Suprapubic skin (tissue), 4 donors: ENCODE measurements around the gene UBQLN4.

Experiments
- EP300 ChIP-seq: sonication (generic); formaldehyde crosslinking; IDR thresholded peaks from one replicate; pipeline ENCODE4 v1.6.1; 2017; ENCODE audit warnings: antibody characterized with exemption
- POLR2A ChIP-seq, 2 donors: fragments of 450-650 bp; IDR thresholded peaks; one replicate each; pipeline ENCODE4 v1.6.1; 2017; ENCODE audit warnings: antibody characterized with exemption in 2 of 2, mild to moderate bottlenecking in 2 of 2, moderate library complexity in 2 of 2
- POLR2AphosphoS5 ChIP-seq, 3 donors: sonication (generic); formaldehyde crosslinking; IDR thresholded peaks; one replicate each; pipeline ENCODE4 v1.6.1; 2017; ENCODE audit warnings: antibody characterized with exemption in 3 of 3
- TF ChIP-seq, protein P1 (sequence below), 2 donors: fragments of 200-600 bp in 1 of 2; fragments of 450-650 bp in 1 of 2; sonication (generic) in 1 of 2; IDR thresholded peaks; one replicate each; pipeline ENCODE4 v1.5.1; 2016 to 2019; ENCODE audit warnings: antibody characterized with exemption in 2 of 2, mild to moderate bottlenecking in 1 of 2, moderate library complexity in 1 of 2

DNA sequence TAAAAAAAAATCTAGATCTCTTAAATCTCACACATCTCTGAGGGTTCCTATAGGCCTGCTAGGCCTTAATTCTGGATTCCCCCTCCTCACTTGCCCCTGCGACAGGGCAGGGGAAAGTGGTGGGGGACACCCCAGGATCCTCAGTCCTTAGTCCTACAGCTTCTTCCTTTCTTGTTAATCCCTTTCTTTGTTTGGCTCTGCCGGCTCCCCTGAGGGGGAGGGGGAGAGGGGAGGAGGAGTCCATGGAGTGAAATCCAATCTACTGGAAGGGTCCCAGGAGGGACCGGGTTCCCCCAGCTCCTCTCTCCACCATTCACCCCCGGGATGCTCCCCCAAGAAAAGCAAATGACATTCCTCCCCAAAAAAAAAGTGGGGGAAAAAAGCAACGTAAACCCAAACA is 20.1 kb upstream of the UBQLN4 start:
- TF ChIP-seq POLR2A (IDR thresholded peaks at IDR 0.05), result no peak
- TF ChIP-seq, protein P1, sequence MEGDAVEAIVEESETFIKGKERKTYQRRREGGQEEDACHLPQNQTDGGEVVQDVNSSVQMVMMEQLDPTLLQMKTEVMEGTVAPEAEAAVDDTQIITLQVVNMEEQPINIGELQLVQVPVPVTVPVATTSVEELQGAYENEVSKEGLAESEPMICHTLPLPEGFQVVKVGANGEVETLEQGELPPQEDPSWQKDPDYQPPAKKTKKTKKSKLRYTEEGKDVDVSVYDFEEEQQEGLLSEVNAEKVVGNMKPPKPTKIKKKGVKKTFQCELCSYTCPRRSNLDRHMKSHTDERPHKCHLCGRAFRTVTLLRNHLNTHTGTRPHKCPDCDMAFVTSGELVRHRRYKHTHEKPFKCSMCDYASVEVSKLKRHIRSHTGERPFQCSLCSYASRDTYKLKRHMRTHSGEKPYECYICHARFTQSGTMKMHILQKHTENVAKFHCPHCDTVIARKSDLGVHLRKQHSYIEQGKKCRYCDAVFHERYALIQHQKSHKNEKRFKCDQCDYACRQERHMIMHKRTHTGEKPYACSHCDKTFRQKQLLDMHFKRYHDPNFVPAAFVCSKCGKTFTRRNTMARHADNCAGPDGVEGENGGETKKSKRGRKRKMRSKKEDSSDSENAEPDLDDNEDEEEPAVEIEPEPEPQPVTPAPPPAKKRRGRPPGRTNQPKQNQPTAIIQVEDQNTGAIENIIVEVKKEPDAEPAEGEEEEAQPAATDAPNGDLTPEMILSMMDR (IDR thresholded peaks at IDR 0.05), result no peak
- TF ChIP-seq POLR2AphosphoS5 (IDR thresholded peaks at IDR 0.05), result no peak
- TF ChIP-seq EP300, result no peak
